Astrocyte (in vitro differentiated cells and primary cell): ENCODE results near the gene EPHB2.

ENCODE experiments used
- EZH2 ChIP-seq: IDR thresholded peaks from 2 replicates; pipeline ENCODE4 v1.6.1; 2012; ENCODE audit warnings: mild to moderate bottlenecking, low read length, inconsistent platforms; ENCODE audit not compliant: insufficient read depth
- TF ChIP-seq, protein P1 (sequence below): IDR thresholded peaks from 2 replicates; pipeline ENCODE4 v1.5.1; 2011; ENCODE audit warnings: low read depth, mild to moderate bottlenecking, inconsistent platforms, low read length, moderate library complexity; ENCODE audit not compliant: insufficient read depth

- TF ChIP-seq EZH2 = no peak
- TF ChIP-seq, protein P1, sequence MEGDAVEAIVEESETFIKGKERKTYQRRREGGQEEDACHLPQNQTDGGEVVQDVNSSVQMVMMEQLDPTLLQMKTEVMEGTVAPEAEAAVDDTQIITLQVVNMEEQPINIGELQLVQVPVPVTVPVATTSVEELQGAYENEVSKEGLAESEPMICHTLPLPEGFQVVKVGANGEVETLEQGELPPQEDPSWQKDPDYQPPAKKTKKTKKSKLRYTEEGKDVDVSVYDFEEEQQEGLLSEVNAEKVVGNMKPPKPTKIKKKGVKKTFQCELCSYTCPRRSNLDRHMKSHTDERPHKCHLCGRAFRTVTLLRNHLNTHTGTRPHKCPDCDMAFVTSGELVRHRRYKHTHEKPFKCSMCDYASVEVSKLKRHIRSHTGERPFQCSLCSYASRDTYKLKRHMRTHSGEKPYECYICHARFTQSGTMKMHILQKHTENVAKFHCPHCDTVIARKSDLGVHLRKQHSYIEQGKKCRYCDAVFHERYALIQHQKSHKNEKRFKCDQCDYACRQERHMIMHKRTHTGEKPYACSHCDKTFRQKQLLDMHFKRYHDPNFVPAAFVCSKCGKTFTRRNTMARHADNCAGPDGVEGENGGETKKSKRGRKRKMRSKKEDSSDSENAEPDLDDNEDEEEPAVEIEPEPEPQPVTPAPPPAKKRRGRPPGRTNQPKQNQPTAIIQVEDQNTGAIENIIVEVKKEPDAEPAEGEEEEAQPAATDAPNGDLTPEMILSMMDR = no peak
These were observed 99.7 kb downstream of the EPHB2 start for GRCh38 chr1:22810378-22810777.
